GM23338 (cell line): ENCODE results near the gene SLC4A4. TPM values are rescaled to one million over a fixed set of nuclear protein-coding genes. Genes with fewer than 3 reads are reported as not detected.

Experiments used
- ATAC-seq: fragments of 200-7000 bp; cut with Tn5 transposase; 3 replicates; pipeline ENCODE4 v1.9.1; 2020
- DNase-seq: peaks from one replicate; pipeline ENCODE4 v3.0.0-alpha.2; 2015; ENCODE audit warnings: low spot score
- H2AFZ ChIP-seq: fragments of 200-600 bp; sonication (generic); 2 replicates; pipeline ENCODE4 v1.8.0; 2016; ENCODE audit warnings: antibody characterized with exemption, mild to moderate bottlenecking, moderate library complexity
- H3F3A ChIP-seq: fragments of 200-600 bp; sonication (generic); replicated peaks from 2 replicates; pipeline ENCODE4 v1.8.0; 2017; ENCODE audit warnings: antibody characterized with exemption, mixed run types, low read depth
- H3K27ac ChIP-seq: fragments of 200-600 bp; sonication (generic); 2 replicates; pipeline ENCODE4 v1.6.1; 2016; ENCODE audit warnings: low read depth
- H3K27me3 ChIP-seq: fragments of 200-600 bp; sonication (generic); 2 replicates; pipeline ENCODE4 v1.8.0; 2016; ENCODE audit warnings: mild to moderate bottlenecking, mixed run types, moderate library complexity; ENCODE audit not compliant: insufficient read depth
- H3K36me3 ChIP-seq: fragments of 200-600 bp; sonication (generic); 2 replicates; pipeline ENCODE4 v1.8.0; 2016; ENCODE audit warnings: mild to moderate bottlenecking; ENCODE audit not compliant: insufficient read depth
- H3K4me1 ChIP-seq: fragments of 200-600 bp; sonication (generic); 2 replicates; pipeline ENCODE4 v1.8.0; 2016; ENCODE audit warnings: mild to moderate bottlenecking, moderate library complexity; ENCODE audit not compliant: insufficient read depth
- H3K4me2 ChIP-seq: fragments of 200-600 bp; sonication (generic); 2 replicates; pipeline ENCODE4 v1.7.1; 2017; ENCODE audit warnings: mixed run types
- H3K4me3 ChIP-seq: fragments of 200-600 bp; sonication (generic); 2 replicates; pipeline ENCODE4 v1.6.1; 2016; ENCODE audit warnings: mixed run types
- H3K79me2 ChIP-seq: fragments of 200-600 bp; sonication (generic); replicated peaks from 2 replicates; pipeline ENCODE4 v1.8.0; 2017; ENCODE audit warnings: mild to moderate bottlenecking; ENCODE audit not compliant: insufficient read depth
- H3K9me2 ChIP-seq: fragments of 200-600 bp; sonication (generic); 2 replicates; pipeline ENCODE4 v1.8.0; 2017; ENCODE audit not compliant: insufficient read depth
- H4K20me1 ChIP-seq: fragments of 200-600 bp; sonication (generic); replicated peaks from 2 replicates; pipeline ENCODE4 v1.8.0; 2017; ENCODE audit warnings: mild to moderate bottlenecking; ENCODE audit not compliant: insufficient read depth
- H3K27ac Mint-ChIP-seq: 2 replicates; pipeline ENCODE4 v1.8.0; 2020; ENCODE audit warnings: inconsistent platforms, mild to moderate bottlenecking, moderate library complexity, mixed read lengths
- H3K27me3 Mint-ChIP-seq: 3 replicates; pipeline ENCODE4 v1.8.0; 2022; ENCODE audit warnings: low read depth, mild to moderate bottlenecking, moderate library complexity, mixed read lengths, inconsistent platforms; ENCODE audit not compliant: insufficient read depth, poor library complexity
- H3K36me3 Mint-ChIP-seq: 3 replicates; pipeline ENCODE4 v1.8.0; 2021; ENCODE audit warnings: low read depth, mild to moderate bottlenecking, inconsistent platforms, moderate library complexity, mixed read lengths
- H3K4me1 Mint-ChIP-seq: 3 replicates; pipeline ENCODE4 v1.8.0; 2020; ENCODE audit warnings: mild to moderate bottlenecking, inconsistent platforms, mixed read lengths
- H3K4me3 Mint-ChIP-seq: 3 replicates; pipeline ENCODE4 v1.8.0; 2021; ENCODE audit warnings: moderate library complexity, mild to moderate bottlenecking, inconsistent platforms, mixed read lengths
- H3K9me3 Mint-ChIP-seq: 3 replicates; pipeline ENCODE4 v1.8.0; 2020; ENCODE audit warnings: moderate library complexity, mild to moderate bottlenecking, inconsistent platforms, mixed read lengths
- CREB1 ChIP-seq: fragments of 250-450 bp; sonication (Bioruptor Pico); IDR thresholded peaks from 2 replicates; pipeline ENCODE4 v1.5.0; 2020; ENCODE audit warnings: low read depth, mild to moderate bottlenecking, moderate library complexity
- CTCF ChIP-seq, 2 experiments: fragments of 200-600 bp in 1 of 2; sonication (generic) in 1 of 2; conservative IDR thresholded peaks; 2 replicates each; pipeline versions ENCODE4 v1.5.1 to v1.6.1; 2016 to 2017; ENCODE audit warnings: antibody characterized with exemption in 2 of 2, low read depth in 2 of 2, mild to moderate bottlenecking in 2 of 2, moderate library complexity in 1 of 2
- ETS1 ChIP-seq: IDR thresholded peaks from 2 replicates; pipeline ENCODE4 v1.6.1; 2016; ENCODE audit warnings: antibody characterized with exemption
- EZH2 ChIP-seq: fragments of 200-600 bp; sonication (generic); IDR thresholded peaks from one replicate; pipeline ENCODE4 v1.8.0; 2017; ENCODE audit warnings: antibody characterized with exemption, mild to moderate bottlenecking, low read depth; ENCODE audit not compliant: unreplicated experiment
- EZH2phosphoT487 ChIP-seq: fragments of 200-600 bp; sonication (generic); IDR thresholded peaks from one replicate; pipeline ENCODE4 v1.8.1; 2018; ENCODE audit warnings: antibody characterized with exemption; ENCODE audit not compliant: unreplicated experiment
- POLR2AphosphoS5 ChIP-seq: IDR thresholded peaks from 2 replicates; pipeline ENCODE4 v1.6.1; 2016; ENCODE audit warnings: antibody characterized with exemption, low read depth
- REST ChIP-seq: IDR thresholded peaks from one replicate; pipeline ENCODE4 v1.6.1; 2018; ENCODE audit warnings: antibody characterized with exemption; ENCODE audit not compliant: unreplicated experiment
- STAT1 ChIP-seq: IDR thresholded peaks from one replicate; pipeline ENCODE4 v1.6.1; 2016; ENCODE audit warnings: antibody characterized with exemption; ENCODE audit not compliant: unreplicated experiment
- ZNF114 ChIP-seq: fragments of 250-450 bp; sonication (Bioruptor Pico); IDR thresholded peaks from 2 replicates; pipeline ENCODE4 v1.5.0; 2020; ENCODE audit warnings: mild to moderate bottlenecking, moderate library complexity
- ZNF331 ChIP-seq: fragments of 250-450 bp; sonication (Bioruptor Pico); IDR thresholded peaks from 2 replicates; pipeline ENCODE4 v1.5.0; 2020; ENCODE audit warnings: low read depth, mild to moderate bottlenecking, moderate library complexity
- ZNF462 ChIP-seq: fragments of 250-450 bp; sonication (Bioruptor Pico); IDR thresholded peaks from 2 replicates; pipeline ENCODE4 v1.5.0; 2020; ENCODE audit warnings: mild to moderate bottlenecking, moderate library complexity
- polyA plus RNA-seq: library from polyadenylated mRNA; unstranded; fragments of >200 nt; fragmentation: Nextera tagmentation; extraction: Ambion mirVana; gene quantifications from 2 replicates; pipeline ENCODE4 v1.2.1, GENCODE V29; 2016
- total RNA-seq: library from RNA; depleted of rRNA; stranded (reverse); fragments of >200 nt; shearing (Covaris generic); gene quantifications from 2 replicates; pipeline ENCODE4 v1.2.3, GENCODE V29; 2014

SLC4A4 gene
- total and polyA plus RNA-seq, 2 experiments from 2014 or later, result 1.0 to 1.5 TPM

GRCh38 chr4:71473541-71474240, 134.9 kb downstream of the SLC4A4 start:
- no peak overlapping the region for H3K27ac ChIP-seq
- H3K27ac Mint-ChIP-seq, result no peak overlapping the region
- no peak for ATAC-seq

More at GRCh38 chr4:71473541-71474240, 134.9 kb downstream of the SLC4A4 start:
- Mint-ChIP-seq H3K4me3 (no peak overlapping the region), H3K36me3 (no peaks in the 10 kb centered on the region), H3K4me1 (no peaks in the 10 kb centered on the region), H3K27me3 (no peaks in the 10 kb centered on the region), H3K9me3 (no peaks in the 10 kb centered on the region)
- no peak overlapping the region for H3K4me3 ChIP-seq
- H3K4me2 ChIP-seq, result no peak overlapping the region
- no peaks in the 10 kb centered on the region for H3K36me3 ChIP-seq
- H3K9me2 ChIP-seq, result no peaks in the 10 kb centered on the region
- H4K20me1 ChIP-seq, result no peaks in the 10 kb centered on the region
- DNase-seq, result no peak
- no peaks in the 10 kb centered on the region for H3K27me3 ChIP-seq
- H3F3A ChIP-seq, result no peaks in the 10 kb centered on the region
- no peaks in the 10 kb centered on the region for H3K79me2 ChIP-seq
- TF ChIP-seq EZH2 (no peak), ETS1 (no peak), ZNF462 (CRISPR knock-in tag) (no peak), POLR2AphosphoS5 (no peak), ZNF331 (no peak), ZNF114 (no peak), EZH2phosphoT487 (no peak), CREB1 (CRISPR knock-in tag) (no peak), STAT1 (no peak), CTCF (conservative IDR thresholded peaks at IDR 0.05; ENCODE audit: low read depth in 2 of 2) (no peak), REST (no peak)
- H3K4me1 ChIP-seq, result no peaks in the 10 kb centered on the region
- no peak overlapping the region for H2AFZ ChIP-seq
